ENCODE measurements around the gene AQP7.

DNA sequence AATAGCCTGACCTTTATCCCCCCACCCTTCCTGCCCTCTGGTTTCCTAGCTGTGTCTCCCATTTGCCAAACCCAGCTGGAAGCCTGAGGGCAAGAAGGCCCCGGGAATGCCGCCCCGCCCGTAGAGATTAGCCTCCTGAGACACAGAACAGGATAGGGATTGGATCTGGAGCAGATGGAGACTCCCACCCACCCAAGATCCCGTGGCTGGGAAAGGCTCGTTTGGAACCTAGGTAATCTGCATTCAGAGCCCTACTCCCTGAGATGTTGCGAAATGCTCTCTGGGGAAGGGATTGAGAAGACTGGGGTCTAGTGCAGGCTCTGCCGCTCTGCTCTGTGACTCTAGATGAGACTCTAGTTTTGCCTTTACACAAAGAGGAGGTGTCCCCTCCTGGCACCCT is 34.1 kb upstream of the AQP7 start:
- TF ChIP-seq, protein P1, sequence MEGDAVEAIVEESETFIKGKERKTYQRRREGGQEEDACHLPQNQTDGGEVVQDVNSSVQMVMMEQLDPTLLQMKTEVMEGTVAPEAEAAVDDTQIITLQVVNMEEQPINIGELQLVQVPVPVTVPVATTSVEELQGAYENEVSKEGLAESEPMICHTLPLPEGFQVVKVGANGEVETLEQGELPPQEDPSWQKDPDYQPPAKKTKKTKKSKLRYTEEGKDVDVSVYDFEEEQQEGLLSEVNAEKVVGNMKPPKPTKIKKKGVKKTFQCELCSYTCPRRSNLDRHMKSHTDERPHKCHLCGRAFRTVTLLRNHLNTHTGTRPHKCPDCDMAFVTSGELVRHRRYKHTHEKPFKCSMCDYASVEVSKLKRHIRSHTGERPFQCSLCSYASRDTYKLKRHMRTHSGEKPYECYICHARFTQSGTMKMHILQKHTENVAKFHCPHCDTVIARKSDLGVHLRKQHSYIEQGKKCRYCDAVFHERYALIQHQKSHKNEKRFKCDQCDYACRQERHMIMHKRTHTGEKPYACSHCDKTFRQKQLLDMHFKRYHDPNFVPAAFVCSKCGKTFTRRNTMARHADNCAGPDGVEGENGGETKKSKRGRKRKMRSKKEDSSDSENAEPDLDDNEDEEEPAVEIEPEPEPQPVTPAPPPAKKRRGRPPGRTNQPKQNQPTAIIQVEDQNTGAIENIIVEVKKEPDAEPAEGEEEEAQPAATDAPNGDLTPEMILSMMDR (IDR thresholded peaks at IDR 0.05), result no peak
- TF ChIP-seq EZH2 (IDR thresholded peaks at IDR 0.05; ENCODE audit: borderline replicate concordance, insufficient read depth, low read depth, low read length, poor library complexity, severe bottlenecking), result no peak

Data from B cell (primary cell).